Activated CD4-positive, alpha-beta T cell treated with anti-CD3 and anti-CD28 coated beads for 48 hours (primary cell): ENCODE results near the gene NACC2.
"Not testable (repeated sequence)": the region's sequence is repeated elsewhere in the genome, so short reads cannot be mapped to it uniquely, and the experiment has no call there.

ENCODE experiments used
- DNase-seq: peaks from one replicate; pipeline ENCODE4 v3.0.0-alpha.2; 2020

Gene NACC2

DNA sequence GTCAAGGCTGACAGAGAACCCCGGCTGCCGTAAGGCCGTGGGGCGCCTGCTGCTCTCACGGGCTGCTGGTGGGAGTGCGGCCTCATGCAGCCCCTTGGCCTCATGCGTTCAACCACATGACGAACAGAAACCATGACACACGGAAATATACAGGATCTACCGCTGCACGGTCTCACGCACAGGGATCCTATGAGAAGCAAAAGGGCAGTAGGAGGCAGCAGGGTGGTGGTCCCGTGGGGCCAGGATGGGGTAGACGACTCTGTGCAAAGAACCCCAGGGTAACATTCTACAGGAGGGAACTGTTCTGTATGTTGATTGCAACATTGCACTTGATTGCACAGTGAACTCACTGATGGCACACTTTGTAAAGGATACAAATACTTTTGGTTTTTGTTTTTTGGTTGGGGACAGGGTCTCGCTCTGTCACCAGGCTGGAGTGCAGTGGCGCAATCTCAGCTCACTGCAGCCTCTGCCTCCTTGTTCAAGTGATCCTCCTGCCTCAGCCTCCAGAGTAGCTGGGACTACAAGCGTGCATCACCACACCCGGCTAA lies 51.6 kb downstream of the NACC2 start:
- DNase-seq, result no peak

- DNase-seq, result no peak
Observed at GRCh38 chr9:136042541-136042940, 52.5 kb downstream of the NACC2 start.

- DNase-seq, result not testable (repeated sequence)
Observed at GRCh38 chr9:136040848-136041247, 54.2 kb downstream of the NACC2 start.

GRCh38 chr9:136039488-136039887 lies 55.6 kb downstream of the NACC2 start:
- no peak for DNase-seq

- no peak for DNase-seq
Observed at GRCh38 chr9:136036848-136037247, 58.2 kb downstream of the NACC2 start.

GRCh38 chr9:136036050-136036449 lies 59.0 kb downstream of the NACC2 start:
- no peak for DNase-seq

DNA sequence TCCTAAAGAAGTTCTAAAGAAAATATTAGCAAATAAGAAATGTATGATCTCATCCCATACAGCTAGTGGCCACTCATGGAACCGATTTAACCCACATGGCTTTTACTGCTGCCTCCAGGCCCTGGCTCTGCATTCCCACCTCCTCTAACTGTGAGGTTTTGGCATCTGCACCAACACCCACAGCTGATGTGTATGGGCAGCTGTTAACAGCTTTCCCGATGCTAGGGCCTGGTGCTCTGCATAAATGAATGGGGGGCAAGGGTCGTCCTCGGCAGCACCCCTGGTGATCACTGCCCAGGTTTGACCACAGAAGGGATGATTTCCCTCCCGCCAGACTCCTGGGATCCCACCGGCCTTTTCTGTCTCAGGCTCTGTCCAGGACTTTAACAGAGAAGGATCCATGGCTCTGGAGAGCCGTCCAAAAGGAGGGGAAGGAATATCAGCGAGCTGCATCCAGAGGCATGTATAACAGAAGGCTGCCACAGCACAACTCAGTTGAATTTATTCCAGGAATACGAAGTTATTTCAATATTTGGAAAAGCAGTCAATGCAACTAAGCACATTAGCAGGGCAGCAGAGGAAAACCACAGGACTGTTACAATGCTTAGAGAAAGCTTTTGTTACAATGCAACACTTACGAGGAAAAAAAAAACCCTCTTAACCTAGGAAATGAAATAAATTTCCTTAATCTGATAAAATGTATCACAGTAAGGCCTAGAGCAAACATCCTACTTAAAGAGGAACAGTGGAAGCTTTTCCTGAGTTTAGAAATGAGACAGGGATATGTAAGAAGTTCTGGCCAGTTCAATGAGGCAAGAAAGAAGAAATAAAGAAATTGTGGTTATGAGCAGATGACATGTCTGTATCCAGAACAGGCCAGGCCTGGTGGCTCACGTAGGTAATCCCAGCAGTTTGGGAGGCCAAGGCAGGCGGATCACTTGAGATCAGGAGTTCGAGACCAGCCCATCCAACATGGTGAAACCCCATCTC lies 63.1 kb downstream of the NACC2 start:
- DNase-seq, result no peak

- DNase-seq, result no peak
Observed at GRCh38 chr9:136031094-136031493, 64.0 kb downstream of the NACC2 start.

DNA sequence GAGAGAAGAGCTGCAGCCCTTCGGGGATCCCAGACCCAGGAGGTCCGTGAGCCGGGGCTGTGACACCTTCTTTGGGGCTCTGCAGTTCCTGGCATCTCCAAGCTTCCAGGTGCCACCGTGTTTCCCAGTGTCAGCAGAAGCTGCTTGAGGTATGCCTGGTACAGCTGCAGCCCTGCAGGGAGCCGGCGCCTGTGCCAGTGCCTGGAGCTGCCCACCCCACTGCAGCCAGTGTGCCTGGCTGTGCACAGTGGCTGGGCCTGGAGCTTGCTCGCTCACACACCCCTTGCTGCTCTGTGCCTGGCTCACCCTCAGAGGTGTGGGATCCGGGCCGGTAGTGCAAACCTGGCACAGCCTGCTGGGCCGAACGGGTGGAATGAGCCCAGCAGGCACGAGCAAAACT lies 65.5 kb downstream of the NACC2 start:
- no peak for DNase-seq

- no peak for DNase-seq
Observed at GRCh38 chr9:136028760-136029470, 66.2 kb downstream of the NACC2 start.

DNA sequence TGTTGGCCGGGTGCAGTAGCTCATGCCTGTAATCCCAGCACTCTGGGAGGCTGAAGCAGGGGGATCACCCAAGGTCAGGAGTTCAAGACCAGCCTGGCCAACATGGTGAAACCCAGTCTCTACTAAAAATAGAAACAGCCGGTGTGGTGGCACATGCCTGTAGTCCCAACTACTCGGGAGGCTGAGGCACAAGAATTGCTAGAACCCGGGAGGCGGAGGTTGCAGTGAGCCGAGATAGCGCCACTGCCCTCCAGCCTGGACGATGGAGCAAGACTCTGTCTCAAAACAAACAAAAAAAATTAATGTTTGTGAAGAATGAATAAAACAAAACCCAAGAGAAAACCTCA lies 68.2 kb downstream of the NACC2 start:
- DNase-seq, result not testable (repeated sequence)

DNA sequence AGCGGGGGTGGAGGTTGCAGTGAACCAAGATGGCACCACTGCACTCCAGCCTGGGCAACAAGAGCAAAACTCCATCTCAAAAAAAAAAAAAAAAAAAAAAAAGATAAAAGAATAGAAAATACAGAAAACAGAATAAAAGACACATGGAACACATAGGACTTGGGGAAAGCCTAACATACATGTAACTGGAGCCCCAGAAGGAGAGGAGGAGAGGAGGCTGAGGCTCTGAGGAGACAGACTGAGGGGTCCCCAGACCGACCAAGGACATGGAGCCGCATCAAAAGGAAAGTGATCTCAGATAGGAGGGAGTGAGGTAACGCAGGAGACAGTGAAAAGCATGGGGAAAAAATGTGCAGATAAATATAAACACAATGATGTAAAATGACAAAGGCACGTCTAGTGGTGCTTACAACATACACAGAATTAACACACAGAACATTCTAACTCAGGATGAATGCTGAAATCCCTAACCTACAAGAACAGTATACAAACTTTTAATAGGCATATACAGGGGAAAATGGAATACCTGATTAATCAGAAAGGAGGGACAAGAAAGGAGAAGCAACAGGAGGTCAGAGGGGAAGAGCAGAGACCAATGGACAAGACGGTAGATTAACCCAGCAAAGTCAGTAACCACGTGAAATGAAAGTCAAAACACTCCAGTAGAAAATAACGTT lies 68.7 kb downstream of the NACC2 start:
- DNase-seq, result no peak

DNA sequence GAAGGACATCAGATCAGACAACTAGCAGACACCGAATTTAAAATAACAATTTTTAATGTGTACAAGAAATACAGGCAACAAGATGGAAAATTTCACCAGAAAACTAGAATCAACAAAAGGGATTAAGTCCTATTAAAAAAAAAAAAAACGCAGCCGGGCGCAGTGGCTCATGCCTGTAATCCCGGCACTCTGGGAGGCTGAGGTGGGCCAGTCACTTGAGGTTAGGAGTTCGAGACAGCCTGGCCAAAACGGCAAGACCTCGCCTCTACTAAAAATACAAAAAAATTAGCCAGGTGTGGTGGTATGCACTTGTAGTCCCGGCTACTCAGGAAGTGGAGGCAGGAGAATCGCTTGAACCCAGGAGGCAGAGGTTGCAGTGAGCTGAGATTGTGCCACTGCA lies 69.6 kb downstream of the NACC2 start:
- DNase-seq, result no peak

- DNase-seq, result no peak
Observed at GRCh38 chr9:136024696-136025316, 70.3 kb downstream of the NACC2 start.

DNA sequence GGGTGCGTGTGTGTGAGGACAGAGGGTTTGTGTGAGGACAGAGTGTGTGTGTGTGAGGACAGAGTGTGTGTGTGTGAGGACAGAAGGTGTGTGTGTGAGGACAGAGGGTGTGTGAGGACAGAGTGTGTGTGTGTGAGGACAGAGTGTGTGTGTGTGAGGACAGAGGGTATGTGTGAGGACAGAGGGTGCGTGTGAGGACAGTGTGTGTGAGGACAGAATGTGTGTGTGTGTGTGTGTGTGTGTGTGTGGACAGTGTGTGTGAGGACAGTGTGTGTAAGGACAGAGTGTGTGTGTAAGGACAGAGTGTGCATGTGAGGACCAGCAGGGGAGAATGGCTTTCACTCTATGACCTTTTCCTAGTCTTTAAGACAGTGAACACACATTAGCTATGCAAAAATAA lies 70.8 kb downstream of the NACC2 start:
- DNase-seq, result no peak

DNA sequence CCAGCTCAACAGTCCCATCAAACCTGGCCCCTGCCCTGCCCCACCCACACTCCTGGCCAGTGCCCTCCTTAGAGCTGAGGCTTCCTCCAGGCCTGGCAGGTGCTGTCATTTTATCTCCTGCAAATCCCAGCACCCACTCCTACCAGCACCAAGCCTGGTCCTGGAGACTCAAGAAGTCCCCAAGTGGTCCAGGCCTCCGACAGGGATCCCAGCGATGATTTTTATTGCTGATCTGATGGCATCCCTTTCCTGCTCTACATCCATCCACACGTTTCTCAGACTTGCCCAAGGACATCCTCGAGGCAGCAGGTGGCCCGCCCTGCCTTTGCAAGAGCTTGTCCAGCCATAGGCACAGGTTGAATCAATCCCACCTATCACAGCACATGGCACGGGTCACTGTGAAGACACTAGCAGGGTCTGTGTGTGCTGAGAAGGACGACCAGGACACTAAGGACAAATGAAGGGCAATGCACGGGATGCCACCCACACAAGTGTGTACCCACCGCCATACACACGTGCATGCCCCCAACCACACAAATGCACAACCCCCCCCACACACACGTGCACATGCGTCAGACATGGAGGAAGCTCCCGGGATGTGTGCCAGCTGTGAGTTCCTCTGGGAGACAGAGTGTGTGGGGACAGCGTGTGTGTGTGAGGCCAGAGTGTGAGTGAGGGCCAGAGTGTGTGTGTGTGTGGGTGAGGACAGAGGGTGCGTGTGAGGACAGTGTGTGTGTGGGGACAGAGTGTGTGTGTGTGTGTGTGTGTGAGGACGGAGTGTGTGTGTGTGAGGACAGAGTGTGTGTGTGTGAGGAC lies 71.5 kb downstream of the NACC2 start:
- DNase-seq, result no peak

DNA sequence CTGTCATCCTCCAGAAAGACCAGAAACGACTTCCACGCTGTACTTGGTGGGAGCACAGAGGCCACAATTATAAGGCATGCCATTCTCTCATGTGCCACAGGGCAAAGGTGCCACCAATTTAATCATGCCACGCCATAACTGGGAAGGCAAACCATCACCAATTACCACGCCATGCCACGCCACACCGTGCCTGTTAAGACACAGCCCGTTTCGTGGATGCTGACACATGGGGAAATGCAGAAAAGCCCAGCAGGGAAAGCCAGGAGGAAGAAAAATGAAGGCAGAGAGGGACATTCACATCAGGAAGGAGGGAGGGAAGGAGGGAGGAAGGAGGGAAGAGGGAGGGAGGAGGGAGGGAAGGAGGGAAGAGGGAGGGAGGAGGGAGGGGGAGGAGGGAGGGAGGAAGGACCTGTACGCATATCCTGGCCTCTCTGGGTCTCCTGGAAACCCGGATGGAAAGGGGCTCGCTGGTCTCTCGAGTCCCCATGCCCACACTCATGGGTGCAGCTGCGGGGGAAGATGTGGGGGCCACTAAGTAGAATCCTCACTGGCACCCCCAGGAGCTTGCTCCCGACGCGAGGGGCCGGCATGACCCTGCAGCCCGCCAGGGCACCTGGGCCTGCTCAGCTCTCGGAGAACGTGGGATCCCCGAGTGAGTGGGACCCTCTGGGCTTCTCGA lies 72.2 kb downstream of the NACC2 start:
- no peak for DNase-seq

DNA sequence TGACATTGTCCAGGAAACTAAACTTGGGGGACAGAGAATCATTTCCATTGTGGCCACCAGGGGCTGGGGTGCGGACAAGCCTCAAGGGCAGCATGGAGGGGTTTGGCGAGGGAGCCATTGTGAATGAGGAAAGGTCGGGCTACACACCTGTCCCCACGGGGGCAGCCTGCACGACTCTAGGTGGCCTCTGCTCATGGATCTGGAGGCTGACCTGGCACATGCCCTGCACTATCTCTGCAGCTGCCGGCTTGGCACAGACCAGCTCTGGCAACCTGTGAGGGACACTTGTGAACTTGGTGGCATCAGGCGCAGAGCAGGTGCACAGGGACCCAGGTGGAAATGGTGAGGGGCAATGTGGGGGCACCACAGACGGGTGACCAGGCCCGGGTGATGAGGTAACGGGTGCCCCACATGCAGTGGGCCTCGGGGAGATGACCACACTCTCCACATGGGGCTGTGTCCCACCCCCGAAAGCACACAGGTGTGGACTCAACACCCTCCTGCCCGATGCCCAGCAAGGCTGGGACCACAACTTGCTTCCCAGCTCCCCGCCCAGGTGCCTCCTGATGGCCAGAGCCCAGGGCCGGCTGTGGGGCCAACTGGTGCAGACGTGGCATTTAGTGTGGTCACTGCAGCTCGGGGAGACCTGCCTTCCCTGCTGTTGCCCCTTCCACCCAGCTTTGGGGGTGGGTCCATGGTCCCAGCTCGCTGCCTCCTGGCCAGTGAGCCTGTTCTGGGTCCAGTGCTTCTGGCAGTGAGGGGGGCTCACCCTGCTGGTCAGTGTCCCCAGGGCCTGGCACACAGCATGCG lies 73.0 kb downstream of the NACC2 start:
- DNase-seq, result no peak

- no peak for DNase-seq
Observed at GRCh38 chr9:136021171-136021871, 73.8 kb downstream of the NACC2 start.

DNA sequence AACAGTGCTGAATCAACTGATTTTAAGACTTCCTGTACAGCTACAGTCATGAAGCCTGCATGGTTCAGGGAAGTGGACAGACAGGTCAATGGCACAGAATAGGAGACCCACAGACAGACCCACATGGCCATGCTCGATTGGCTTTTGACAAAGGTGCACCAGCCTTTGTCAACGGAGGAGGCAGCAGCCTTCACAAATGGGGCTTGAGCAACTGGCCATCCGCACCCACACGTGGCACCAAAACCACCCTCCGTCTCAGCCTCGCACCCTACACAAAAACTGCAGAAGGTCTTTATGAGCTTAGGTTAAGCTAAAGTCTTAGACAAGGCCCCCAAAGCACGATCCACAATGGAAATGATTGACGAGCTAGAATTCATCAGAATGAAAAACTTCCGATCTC lies 74.4 kb downstream of the NACC2 start:
- no peak for DNase-seq
